ENCODE data around the gene JAGN1. TPM values are rescaled to one million over a fixed set of nuclear protein-coding genes. Genes with fewer than 3 reads are reported as not detected.

Gene JAGN1
- total RNA-seq, 1 experiment from 2014 or later, result 34.1 TPM

DNA sequence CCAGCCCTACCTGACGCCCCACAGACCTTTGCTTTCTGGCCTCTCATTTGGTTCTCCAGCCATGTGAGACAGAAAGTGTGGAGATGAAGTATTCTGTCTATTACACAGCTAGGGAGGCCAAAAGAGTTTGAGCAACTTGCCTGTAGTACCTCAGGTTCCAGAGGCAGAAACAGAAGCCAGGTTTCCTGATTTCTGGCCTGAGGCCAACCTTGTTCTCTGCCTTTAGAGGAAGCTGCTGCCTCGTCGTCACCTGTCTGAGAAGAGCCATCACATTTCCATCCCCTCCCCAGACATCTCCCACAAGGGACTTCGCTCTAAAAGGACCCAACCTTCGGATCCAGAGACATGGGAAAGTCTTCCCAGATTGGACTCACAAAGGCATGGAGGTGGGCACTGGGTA is 16.1 kb downstream of the JAGN1 start:
- Histone ChIP-seq H3K4me3 (ENCODE audit: low read length) (no peak overlapping the region), H3K9ac (ENCODE audit: low read length) (no peak overlapping the region), H4K20me1 (ENCODE audit: low read length) (no peaks in the 10 kb centered on the region), H3K27ac (ENCODE audit: low read length) (no peak overlapping the region), H3K36me3 (ENCODE audit: low read depth, low read length) (no peaks in the 10 kb centered on the region), H3F3A (ENCODE audit: low read length, unreplicated experiment) (no peaks in the 10 kb centered on the region), H3K9me2 (replicated peaks; ENCODE audit: low read length) (no peaks in the 10 kb centered on the region), H3K9me3 (ENCODE audit: low read length) (no peaks in the 10 kb centered on the region), H2AFZ (ENCODE audit: low read length) (no peak overlapping the region), H3K79me2 (ENCODE audit: low read length) (no peaks in the 10 kb centered on the region), H3K27me3 (ENCODE audit: low read length) (no peaks in the 10 kb centered on the region), H3K4me1 (ENCODE audit: insufficient read depth, low read length) (peaks cover 20% of the 10 kb centered on the region), H3K4me2 (ENCODE audit: low read length) (no peak overlapping the region)
- TF ChIP-seq EZH2 (IDR thresholded peaks at IDR 0.05; ENCODE audit: low read length, unreplicated experiment) (no peak), EZH2phosphoT487 (IDR thresholded peaks at IDR 0.05; ENCODE audit: borderline replicate concordance, low read length) (no peak)
- TF ChIP-seq, protein P1, sequence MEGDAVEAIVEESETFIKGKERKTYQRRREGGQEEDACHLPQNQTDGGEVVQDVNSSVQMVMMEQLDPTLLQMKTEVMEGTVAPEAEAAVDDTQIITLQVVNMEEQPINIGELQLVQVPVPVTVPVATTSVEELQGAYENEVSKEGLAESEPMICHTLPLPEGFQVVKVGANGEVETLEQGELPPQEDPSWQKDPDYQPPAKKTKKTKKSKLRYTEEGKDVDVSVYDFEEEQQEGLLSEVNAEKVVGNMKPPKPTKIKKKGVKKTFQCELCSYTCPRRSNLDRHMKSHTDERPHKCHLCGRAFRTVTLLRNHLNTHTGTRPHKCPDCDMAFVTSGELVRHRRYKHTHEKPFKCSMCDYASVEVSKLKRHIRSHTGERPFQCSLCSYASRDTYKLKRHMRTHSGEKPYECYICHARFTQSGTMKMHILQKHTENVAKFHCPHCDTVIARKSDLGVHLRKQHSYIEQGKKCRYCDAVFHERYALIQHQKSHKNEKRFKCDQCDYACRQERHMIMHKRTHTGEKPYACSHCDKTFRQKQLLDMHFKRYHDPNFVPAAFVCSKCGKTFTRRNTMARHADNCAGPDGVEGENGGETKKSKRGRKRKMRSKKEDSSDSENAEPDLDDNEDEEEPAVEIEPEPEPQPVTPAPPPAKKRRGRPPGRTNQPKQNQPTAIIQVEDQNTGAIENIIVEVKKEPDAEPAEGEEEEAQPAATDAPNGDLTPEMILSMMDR (conservative IDR thresholded peaks at IDR 0.05; ENCODE audit: low read depth, low read length), result no peak
- DNase-seq, result no peak
- ChIA-PET CTCF (no interaction called here), POLR2A (ENCODE audit: unreplicated experiment) (no interaction called here)
- intact Hi-C loops (cut with micrococcal nuclease), result no loop called here
- ATAC-seq, result no peak
- no TSS peak for BruUV-seq (replicated peaks)

DNA sequence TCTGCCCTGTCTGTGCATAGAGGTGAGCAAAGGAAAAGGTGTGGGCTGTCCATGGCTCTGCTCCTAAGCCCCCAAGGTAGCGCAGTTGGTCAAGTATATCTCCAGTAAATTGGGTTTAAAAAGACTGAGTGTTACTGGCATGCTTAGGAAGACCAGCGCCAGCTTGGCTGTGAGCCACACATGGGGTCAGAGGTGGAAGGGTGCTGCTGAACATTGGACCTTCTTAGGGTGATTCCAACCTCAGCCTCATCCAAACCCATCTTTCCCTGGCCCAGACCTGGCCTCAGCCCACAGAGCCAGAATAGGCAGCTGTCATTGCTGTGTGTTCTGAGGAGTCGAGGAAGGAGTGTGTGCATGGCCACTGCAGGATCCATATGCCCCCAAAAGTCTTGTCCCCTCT is 17.9 kb downstream of the JAGN1 start:
- Histone ChIP-seq H3K27me3 (ENCODE audit: low read length) (no peaks in the 10 kb centered on the region), H3K4me2 (ENCODE audit: low read length) (no peak overlapping the region), H3K9me2 (replicated peaks; ENCODE audit: low read length) (no peaks in the 10 kb centered on the region), H3K4me1 (ENCODE audit: insufficient read depth, low read length) (peaks cover 24% of the 10 kb centered on the region), H3K9ac (ENCODE audit: low read length) (no peak overlapping the region), H2AFZ (ENCODE audit: low read length) (no peak overlapping the region), H4K20me1 (ENCODE audit: low read length) (no peaks in the 10 kb centered on the region), H3K9me3 (ENCODE audit: low read length) (no peaks in the 10 kb centered on the region), H3K36me3 (ENCODE audit: low read depth, low read length) (no peaks in the 10 kb centered on the region), H3F3A (ENCODE audit: low read length, unreplicated experiment) (no peaks in the 10 kb centered on the region), H3K79me2 (ENCODE audit: low read length) (no peaks in the 10 kb centered on the region), H3K27ac (ENCODE audit: low read length) (no peak overlapping the region), H3K4me3 (ENCODE audit: low read length) (no peak overlapping the region)
- ATAC-seq, result no peak
- CTCF ChIA-PET, result no interaction called here
- no peak for DNase-seq
- TF ChIP-seq, protein P1 (conservative IDR thresholded peaks at IDR 0.05; ENCODE audit: low read depth, low read length), result no peak
- TF ChIP-seq EZH2 (IDR thresholded peaks at IDR 0.05; ENCODE audit: low read length, unreplicated experiment), result no peak
- no peak for TF ChIP-seq EZH2phosphoT487 (IDR thresholded peaks at IDR 0.05; ENCODE audit: borderline replicate concordance, low read length)
- POLR2A ChIA-PET (ENCODE audit: unreplicated experiment), result no interaction called here
- intact Hi-C loops (cut with micrococcal nuclease), result no loop called here
- no TSS peak for BruUV-seq (replicated peaks)

DNA sequence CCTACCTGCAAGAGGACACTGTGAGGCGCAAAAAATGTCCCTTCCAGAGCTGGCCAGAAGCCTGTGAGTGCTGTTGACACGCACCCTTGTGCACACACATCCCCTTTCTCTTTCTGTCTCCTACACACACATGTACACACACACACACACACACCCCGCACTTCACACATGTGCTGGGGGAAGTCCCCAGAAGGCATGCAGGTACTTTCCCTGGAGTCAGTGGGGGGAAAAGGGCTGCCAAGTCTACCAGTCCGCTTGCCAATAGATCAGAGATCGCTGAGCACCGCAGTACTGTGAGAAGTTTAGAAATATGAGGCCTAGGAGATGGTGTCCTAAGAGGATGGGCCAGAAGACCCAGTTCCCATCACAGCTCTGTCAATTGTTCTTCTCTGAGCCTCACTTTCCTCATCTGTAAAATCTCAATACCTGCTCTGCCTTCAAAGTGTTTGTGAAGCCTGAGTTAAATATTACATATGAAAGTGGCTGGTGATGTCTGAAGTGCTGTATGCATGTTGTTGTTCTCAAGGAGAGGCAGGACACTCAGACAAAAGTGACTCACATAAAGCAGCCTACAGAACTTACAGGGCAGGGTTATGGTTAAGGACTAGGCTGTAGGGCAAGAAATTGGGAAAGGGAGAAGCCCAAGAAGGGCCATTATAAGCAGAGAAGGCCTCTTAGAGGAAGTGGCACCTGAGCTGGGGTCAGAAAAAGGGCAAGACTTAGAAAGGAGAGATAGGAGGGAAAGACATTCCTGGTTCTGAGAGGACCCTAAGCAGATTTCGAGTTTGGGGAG is 19.0 kb downstream of the JAGN1 start:
- peaks cover 3% of the 10 kb centered on the region for H3K79me2 ChIP-seq (ENCODE audit: low read length)
- no peak overlapping the region for H3K4me3 ChIP-seq (ENCODE audit: low read length)
- H3K9me2 ChIP-seq (replicated peaks; ENCODE audit: low read length), result no peaks in the 10 kb centered on the region
- H4K20me1 ChIP-seq (ENCODE audit: low read length), result no peaks in the 10 kb centered on the region
- ATAC-seq (no peak), DNase-seq (no peak)
- H3K4me1 ChIP-seq (ENCODE audit: insufficient read depth, low read length), result peaks cover 28% of the 10 kb centered on the region
- intact Hi-C loops (cut with micrococcal nuclease), result no loop called here
- CTCF ChIA-PET, result no interaction called here
- H2AFZ ChIP-seq (ENCODE audit: low read length), result no peak overlapping the region
- H3K27ac ChIP-seq (ENCODE audit: low read length), result no peak overlapping the region
- no peaks in the 10 kb centered on the region for H3K36me3 ChIP-seq (ENCODE audit: low read depth, low read length)
- no peaks in the 10 kb centered on the region for H3F3A ChIP-seq (ENCODE audit: low read length, unreplicated experiment)
- no peaks in the 10 kb centered on the region for H3K27me3 ChIP-seq (ENCODE audit: low read length)
- H3K4me2 ChIP-seq (ENCODE audit: low read length), result no peak overlapping the region
- no TSS peak for BruUV-seq (replicated peaks)
- no peaks in the 10 kb centered on the region for H3K9me3 ChIP-seq (ENCODE audit: low read length)
- no peak overlapping the region for H3K9ac ChIP-seq (ENCODE audit: low read length)
- TF ChIP-seq, protein P1 (conservative IDR thresholded peaks at IDR 0.05; ENCODE audit: low read depth, low read length), result no peak
- TF ChIP-seq EZH2 (IDR thresholded peaks at IDR 0.05; ENCODE audit: low read length, unreplicated experiment), result no peak
- TF ChIP-seq EZH2phosphoT487 (IDR thresholded peaks at IDR 0.05; ENCODE audit: borderline replicate concordance, low read length), result no peak
- POLR2A ChIA-PET (ENCODE audit: unreplicated experiment), result no interaction called here

Measured in PC-3 (cell line).